GM12878 (cell line): ENCODE measurements around the gene USP11. TPM values are rescaled to one million over a fixed set of nuclear protein-coding genes. Genes with fewer than 3 reads are reported as not detected.

Experiments
- CBX3 ChIP-seq: fragments of 200-600 bp; sonication (generic); IDR thresholded peaks from 2 replicates; pipeline ENCODE4 v1.6.1; 2016; ENCODE audit warnings: low read depth, borderline replicate concordance
- CEBPB ChIP-seq, 2 experiments: fragments of 150-350 bp in 1 of 2; IDR thresholded peaks; 2 replicates each; pipeline ENCODE4 v1.6.1; 2012 to 2014; ENCODE audit warnings: low read depth in 2 of 2, low read length in 2 of 2, borderline replicate concordance in 1 of 2, inconsistent platforms in 1 of 2
- CREB1 ChIP-seq: IDR thresholded peaks from 2 replicates; pipeline ENCODE4 v1.6.1; 2012; ENCODE audit warnings: low read depth, mild to moderate bottlenecking, inconsistent platforms
- MEF2A ChIP-seq: IDR thresholded peaks from 2 replicates; pipeline ENCODE4 v1.6.1; 2011; ENCODE audit warnings: low read depth, mild to moderate bottlenecking, low read length, moderate library complexity; ENCODE audit not compliant: insufficient read depth
- MTA2 ChIP-seq: fragments of 450-650 bp; IDR thresholded peaks from 2 replicates; pipeline ENCODE4 v1.6.1; 2016; ENCODE audit warnings: low read depth, mild to moderate bottlenecking, moderate library complexity
- MXI1 ChIP-seq: fragments of 150-350 bp; IDR thresholded peaks from 2 replicates; pipeline ENCODE4 v1.6.1; 2011; ENCODE audit warnings: low read depth, mild to moderate bottlenecking, inconsistent platforms, low read length, improper control_type of control experiment
- PAX8 ChIP-seq: fragments of 450-650 bp; IDR thresholded peaks from 2 replicates; pipeline ENCODE4 v1.6.1; 2017; ENCODE audit warnings: mild to moderate bottlenecking, moderate library complexity
- POLR2A ChIP-seq: IDR thresholded peaks from 2 replicates; pipeline ENCODE4 v1.6.1; 2011; ENCODE audit warnings: low read depth, mild to moderate bottlenecking, low read length
- PRDM15 ChIP-seq: fragments of 450-650 bp; formaldehyde crosslinking; IDR thresholded peaks from 2 replicates; pipeline ENCODE4 v1.4.0; 2020; ENCODE audit warnings: mild to moderate bottlenecking, moderate library complexity
- RAD51 ChIP-seq: fragments of 450-650 bp; IDR thresholded peaks from 2 replicates; pipeline ENCODE4 v1.6.1; 2016; ENCODE audit warnings: moderate library complexity, mild to moderate bottlenecking, inconsistent platforms
- SPI1 ChIP-seq: IDR thresholded peaks from 2 replicates; pipeline ENCODE4 v1.6.1; 2011; ENCODE audit warnings: low read depth, mild to moderate bottlenecking, low read length, moderate library complexity, borderline replicate concordance; ENCODE audit not compliant: insufficient read depth
- SRF ChIP-seq, 2 experiments: IDR thresholded peaks; 2 replicates each; pipeline ENCODE4 v1.6.1; 2011; ENCODE audit warnings: low read depth in 2 of 2, low read length in 2 of 2, mild to moderate bottlenecking in 1 of 2, moderate library complexity in 1 of 2
- SUZ12 ChIP-seq: fragments of 200-600 bp; sonication (generic); IDR thresholded peaks from one replicate; pipeline ENCODE4 v1.6.1; 2018; ENCODE audit warnings: antibody characterized with exemption, mild to moderate bottlenecking; ENCODE audit not compliant: unreplicated experiment
- ZBED1 ChIP-seq: IDR thresholded peaks from 2 replicates; pipeline ENCODE4 v1.6.1; 2016; ENCODE audit warnings: borderline replicate concordance
- ZNF207 ChIP-seq: fragments of 450-650 bp; IDR thresholded peaks from 2 replicates; pipeline ENCODE4 v1.6.1; 2014; ENCODE audit warnings: antibody characterized with exemption, mild to moderate bottlenecking, borderline replicate concordance
- polyA plus RNA-seq, 11 experiments: library from polyadenylated mRNA; depleted of rRNA in 4 of 11; unstranded in 6 of 11; stranded (reverse) in 5 of 11; fragments of >200 nt; fragmentation: Nextera tagmentation in 4 of 11; fragmentation: Illumina TruSeq in 1 of 11; extraction: Ambion mirVana in 4 of 11; extraction: Trizol in 1 of 11; gene quantifications; 1 replicate in 1 of 11; 2 replicates in 10 of 11; pipeline versions ENCODE4 v1.2.1 to v1.2.3, GENCODE V29; 2011 to 2016; ENCODE audit warnings: inconsistent platforms in 2 of 11, missing spikeins in 2 of 11, low read depth in 1 of 11
- total RNA-seq, 4 experiments: library from RNA; depleted of rRNA in 3 of 4; stranded (reverse); fragments of >200 nt in 3 of 4; fragmentation: Illumina TruSeq in 1 of 4; extraction: Trizol in 1 of 4; gene quantifications; 2 replicates each; pipeline versions ENCODE4 v1.2.1 to v1.2.3, GENCODE V29; 2013 to 2021
- TF ChIP-seq, protein P1 (sequence below), 3 experiments: IDR thresholded peaks in 2 of 3; conservative IDR thresholded peaks in 1 of 3; 2 replicates each; pipeline ENCODE4 v1.5.1; 2011; ENCODE audit warnings: low read depth in 3 of 3, low read length in 3 of 3, mild to moderate bottlenecking in 3 of 3, control low read depth in 2 of 3, moderate library complexity in 2 of 3, inconsistent platforms in 1 of 3, mixed read lengths in 1 of 3; ENCODE audit not compliant: control insufficient read depth in 2 of 3, insufficient read depth in 1 of 3; ENCODE audit errors: extremely low read depth in 1 of 3
- TF ChIP-seq, protein P2 (sequence below): fragments of 450-650 bp; IDR thresholded peaks from 2 replicates; pipeline ENCODE4 v1.6.1; 2017; ENCODE audit warnings: mild to moderate bottlenecking, moderate library complexity

The USP11 gene
- total and polyA plus RNA-seq, 10 of the 15 experiments (the other 5 are each of a cell fraction or from before 2014, with no cell fraction given), result 3.3 to 44.0 (median 20.9) TPM

DNA sequence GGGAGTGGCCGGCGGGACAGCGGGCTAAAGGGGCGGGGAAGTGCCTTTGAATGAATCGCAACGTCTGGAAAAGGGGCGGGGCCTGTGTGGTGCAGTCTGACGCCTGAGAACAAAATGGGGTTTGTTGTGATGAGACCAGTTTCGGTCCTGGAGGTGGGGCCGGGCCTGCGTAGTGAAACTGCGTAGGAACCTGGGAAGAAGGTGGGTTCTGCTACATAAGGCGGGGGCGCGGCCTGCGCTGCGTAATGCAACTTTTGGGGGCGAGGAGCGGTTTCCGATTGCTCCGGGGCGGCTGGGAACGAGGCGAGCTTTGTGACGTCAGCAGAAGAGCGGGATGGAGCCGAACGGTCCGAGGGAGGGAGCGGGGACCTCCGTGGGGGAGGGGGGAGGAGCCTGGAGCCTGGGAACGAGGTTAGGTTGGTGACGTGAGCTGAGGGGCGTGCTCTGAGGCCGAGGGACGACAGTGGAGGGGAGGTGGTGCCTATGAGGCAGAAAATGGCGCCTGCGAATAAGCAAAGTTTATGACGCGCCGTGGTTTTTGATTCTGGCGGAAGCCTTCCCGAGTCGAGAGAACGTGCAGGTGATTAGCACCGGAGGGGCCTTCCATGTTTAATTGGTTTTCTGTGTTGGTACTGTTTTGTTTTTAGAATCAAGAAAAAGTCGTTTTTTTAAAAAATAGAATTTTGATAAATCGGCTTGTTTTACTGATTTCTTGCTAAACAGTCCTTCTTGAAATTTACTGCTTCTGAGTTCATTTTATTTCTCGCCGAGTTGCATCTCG lies 714 bp downstream of the USP11 start (continued):
- TF ChIP-seq, protein P1, sequence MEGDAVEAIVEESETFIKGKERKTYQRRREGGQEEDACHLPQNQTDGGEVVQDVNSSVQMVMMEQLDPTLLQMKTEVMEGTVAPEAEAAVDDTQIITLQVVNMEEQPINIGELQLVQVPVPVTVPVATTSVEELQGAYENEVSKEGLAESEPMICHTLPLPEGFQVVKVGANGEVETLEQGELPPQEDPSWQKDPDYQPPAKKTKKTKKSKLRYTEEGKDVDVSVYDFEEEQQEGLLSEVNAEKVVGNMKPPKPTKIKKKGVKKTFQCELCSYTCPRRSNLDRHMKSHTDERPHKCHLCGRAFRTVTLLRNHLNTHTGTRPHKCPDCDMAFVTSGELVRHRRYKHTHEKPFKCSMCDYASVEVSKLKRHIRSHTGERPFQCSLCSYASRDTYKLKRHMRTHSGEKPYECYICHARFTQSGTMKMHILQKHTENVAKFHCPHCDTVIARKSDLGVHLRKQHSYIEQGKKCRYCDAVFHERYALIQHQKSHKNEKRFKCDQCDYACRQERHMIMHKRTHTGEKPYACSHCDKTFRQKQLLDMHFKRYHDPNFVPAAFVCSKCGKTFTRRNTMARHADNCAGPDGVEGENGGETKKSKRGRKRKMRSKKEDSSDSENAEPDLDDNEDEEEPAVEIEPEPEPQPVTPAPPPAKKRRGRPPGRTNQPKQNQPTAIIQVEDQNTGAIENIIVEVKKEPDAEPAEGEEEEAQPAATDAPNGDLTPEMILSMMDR (IDR thresholded peaks at IDR 0.05 in 2 of 3, conservative IDR thresholded peaks at IDR 0.05 in 1 of 3; ENCODE audit: control insufficient read depth in 2 of 3, extremely low read depth in 1 of 3, insufficient read depth in 1 of 3, low read depth in 3 of 3, low read length in 3 of 3), result no peak
- TF ChIP-seq MXI1 (no peak), CREB1 (peak; percentile 94), SUZ12 (no peak), PAX8 (peak; percentile 54; the same call in 1 of the 2 replicates), SRF (IDR thresholded peaks at IDR 0.05; ENCODE audit: low read depth in 2 of 2, low read length in 2 of 2) (no peak), PRDM15 (CRISPR knock-in tag) (no peak), SPI1 (no peak), CEBPB (IDR thresholded peaks at IDR 0.05; ENCODE audit: borderline replicate concordance in 1 of 2, low read depth in 2 of 2, low read length in 2 of 2) (no peak), POLR2A (0 out of 2 replicates have a peak, but pooled peaks have one; percentile 6), ZNF207 (no peak), MEF2A (0 out of 2 replicates have a peak, but pooled peaks have one; percentile 5), RAD51 (no peak), CBX3 (no peak), MTA2 (no peak), ZBED1 (no peak)
- TF ChIP-seq, protein P2, sequence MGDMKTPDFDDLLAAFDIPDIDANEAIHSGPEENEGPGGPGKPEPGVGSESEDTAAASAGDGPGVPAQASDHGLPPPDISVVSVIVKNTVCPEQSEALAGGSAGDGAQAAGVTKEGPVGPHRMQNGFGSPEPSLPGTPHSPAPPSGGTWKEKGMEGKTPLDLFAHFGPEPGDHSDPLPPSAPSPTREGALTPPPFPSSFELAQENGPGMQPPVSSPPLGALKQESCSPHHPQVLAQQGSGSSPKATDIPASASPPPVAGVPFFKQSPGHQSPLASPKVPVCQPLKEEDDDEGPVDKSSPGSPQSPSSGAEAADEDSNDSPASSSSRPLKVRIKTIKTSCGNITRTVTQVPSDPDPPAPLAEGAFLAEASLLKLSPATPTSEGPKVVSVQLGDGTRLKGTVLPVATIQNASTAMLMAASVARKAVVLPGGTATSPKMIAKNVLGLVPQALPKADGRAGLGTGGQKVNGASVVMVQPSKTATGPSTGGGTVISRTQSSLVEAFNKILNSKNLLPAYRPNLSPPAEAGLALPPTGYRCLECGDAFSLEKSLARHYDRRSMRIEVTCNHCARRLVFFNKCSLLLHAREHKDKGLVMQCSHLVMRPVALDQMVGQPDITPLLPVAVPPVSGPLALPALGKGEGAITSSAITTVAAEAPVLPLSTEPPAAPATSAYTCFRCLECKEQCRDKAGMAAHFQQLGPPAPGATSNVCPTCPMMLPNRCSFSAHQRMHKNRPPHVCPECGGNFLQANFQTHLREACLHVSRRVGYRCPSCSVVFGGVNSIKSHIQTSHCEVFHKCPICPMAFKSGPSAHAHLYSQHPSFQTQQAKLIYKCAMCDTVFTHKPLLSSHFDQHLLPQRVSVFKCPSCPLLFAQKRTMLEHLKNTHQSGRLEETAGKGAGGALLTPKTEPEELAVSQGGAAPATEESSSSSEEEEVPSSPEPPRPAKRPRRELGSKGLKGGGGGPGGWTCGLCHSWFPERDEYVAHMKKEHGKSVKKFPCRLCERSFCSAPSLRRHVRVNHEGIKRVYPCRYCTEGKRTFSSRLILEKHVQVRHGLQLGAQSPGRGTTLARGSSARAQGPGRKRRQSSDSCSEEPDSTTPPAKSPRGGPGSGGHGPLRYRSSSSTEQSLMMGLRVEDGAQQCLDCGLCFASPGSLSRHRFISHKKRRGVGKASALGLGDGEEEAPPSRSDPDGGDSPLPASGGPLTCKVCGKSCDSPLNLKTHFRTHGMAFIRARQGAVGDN, result no peak
